Fibroblast of lung (primary cell): ENCODE results near the gene LIPM. TPM values are rescaled to one million over a fixed set of nuclear protein-coding genes. Genes with fewer than 3 reads are reported as not detected.

Experiments
- DNase-seq, 2 donors: peaks; one replicate each; pipeline versions ENCODE4 v3.0.0 to v3.0.0-alpha.2; 2010; ENCODE audit warnings: low read depth in 2 of 2
- H2AFZ ChIP-seq: 2 replicates; pipeline ENCODE4 v1.5.1; 2012; ENCODE audit warnings: low read length, control low read depth, inconsistent platforms
- H3K27ac ChIP-seq: 2 replicates; pipeline ENCODE4 v1.5.1; 2011; ENCODE audit warnings: low read length, control low read depth; ENCODE audit not compliant: insufficient read depth
- H3K27me3 ChIP-seq: 2 replicates; pipeline ENCODE4 v1.5.1; 2011; ENCODE audit warnings: mild to moderate bottlenecking, low read length; ENCODE audit not compliant: control insufficient read depth, insufficient read depth
- H3K36me3 ChIP-seq: 2 replicates; pipeline ENCODE4 v1.5.1; 2011; ENCODE audit warnings: low read length; ENCODE audit not compliant: control insufficient read depth, insufficient read depth
- H3K4me1 ChIP-seq: 2 replicates; pipeline ENCODE4 v1.5.1; 2011; ENCODE audit warnings: low read length; ENCODE audit not compliant: control insufficient read depth, insufficient read depth; ENCODE audit errors: extremely low read depth
- H3K4me2 ChIP-seq: 2 replicates; pipeline ENCODE4 v1.5.1; 2011; ENCODE audit warnings: low read length, control low read depth; ENCODE audit not compliant: insufficient read depth; ENCODE audit errors: extremely low read depth
- H3K4me3 ChIP-seq, 4 experiments: fragments of 200-600 bp in 1 of 4; sonication (generic) in 1 of 4; replicated peaks in 1 of 4; 2 replicates each; pipeline ENCODE4 v1.5.1; 2011 to 2016; ENCODE audit warnings: low read length in 4 of 4, low read depth in 3 of 4, mild to moderate bottlenecking in 3 of 4, control low read depth in 2 of 4, inconsistent platforms in 1 of 4, mixed read lengths in 1 of 4; ENCODE audit not compliant: insufficient read depth in 1 of 4; ENCODE audit errors: control extremely low read depth in 1 of 4
- H3K79me2 ChIP-seq: 2 replicates; pipeline ENCODE4 v1.5.1; 2012; ENCODE audit warnings: mild to moderate bottlenecking, low read length, inconsistent platforms; ENCODE audit not compliant: control insufficient read depth, insufficient read depth
- H3K9ac ChIP-seq: 2 replicates; pipeline ENCODE4 v1.5.1; 2011; ENCODE audit warnings: mild to moderate bottlenecking, low read length, control low read depth; ENCODE audit not compliant: insufficient read depth
- H3K9me3 ChIP-seq: 2 replicates; pipeline ENCODE4 v1.5.1; 2012; ENCODE audit warnings: low read depth, low read length; ENCODE audit not compliant: control insufficient read depth, insufficient read depth
- H4K20me1 ChIP-seq: 2 replicates; pipeline ENCODE4 v1.5.1; 2011; ENCODE audit warnings: low read length; ENCODE audit not compliant: control insufficient read depth, insufficient read depth; ENCODE audit errors: extremely low read depth
- EZH2 ChIP-seq: IDR thresholded peaks from 2 replicates; pipeline ENCODE4 v1.5.1; 2012; ENCODE audit warnings: low read length, control low read depth, mild to moderate bottlenecking; ENCODE audit errors: missing control alignments
- polyA plus RNA-seq, 2 donors: library from polyadenylated mRNA; depleted of rRNA in 1 of 2; stranded (reverse) in 1 of 2; unstranded in 1 of 2; fragments of >200 nt; gene quantifications; 2 replicates each; pipeline ENCODE4 v1.2.1, GENCODE V29; 2011 to 2012; ENCODE audit warnings: missing spikeins in 1 of 2
- total RNA-seq: library from RNA; depleted of rRNA; stranded (reverse); fragments of >200 nt; gene quantifications from 2 replicates; pipeline ENCODE4 v1.2.1, GENCODE V29; 2014
- TF ChIP-seq, protein P1 (sequence below), 2 donors: IDR thresholded peaks in 1 of 2; conservative IDR thresholded peaks in 1 of 2; 1 replicate in 1 of 2; 2 replicates in 1 of 2; pipeline ENCODE4 v1.5.1; 2011 to 2012; ENCODE audit warnings: low read length in 2 of 2, control low read depth in 1 of 2, inconsistent platforms in 1 of 2, low read depth in 1 of 2, mild to moderate bottlenecking in 1 of 2

LIPM gene
- total and polyA plus RNA-seq, 2 donors (not counting 1 experiment from before 2014, with no cell fraction given), result not detected

DNA sequence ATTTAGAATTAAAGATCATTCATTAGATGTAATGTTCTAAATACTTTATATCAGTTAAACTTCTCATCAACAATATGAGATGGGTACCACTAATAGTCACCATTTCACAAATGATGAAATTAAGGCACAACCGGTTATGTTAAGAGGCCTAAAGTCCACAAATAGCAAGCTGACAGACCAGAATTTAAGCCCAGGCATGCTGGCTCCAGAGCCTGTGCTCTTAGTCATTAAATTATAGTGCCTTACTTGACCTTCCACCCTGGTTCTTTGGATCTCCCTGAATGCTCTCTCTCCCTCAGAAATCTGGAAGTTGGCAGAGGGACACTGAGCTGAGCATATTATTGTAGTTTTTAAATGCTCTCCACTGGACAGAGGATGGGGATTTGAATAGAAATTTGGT, 39.1 kb upstream of the LIPM start:
- peak in 1 of 2 donors; percentile 5 for DNase-seq
- no peaks in the 10 kb centered on the region for H3K79me2 ChIP-seq
- no peak overlapping the region for H3K9ac ChIP-seq
- no peaks in the 10 kb centered on the region for H3K36me3 ChIP-seq
- no peak for TF ChIP-seq EZH2
- TF ChIP-seq, protein P1, sequence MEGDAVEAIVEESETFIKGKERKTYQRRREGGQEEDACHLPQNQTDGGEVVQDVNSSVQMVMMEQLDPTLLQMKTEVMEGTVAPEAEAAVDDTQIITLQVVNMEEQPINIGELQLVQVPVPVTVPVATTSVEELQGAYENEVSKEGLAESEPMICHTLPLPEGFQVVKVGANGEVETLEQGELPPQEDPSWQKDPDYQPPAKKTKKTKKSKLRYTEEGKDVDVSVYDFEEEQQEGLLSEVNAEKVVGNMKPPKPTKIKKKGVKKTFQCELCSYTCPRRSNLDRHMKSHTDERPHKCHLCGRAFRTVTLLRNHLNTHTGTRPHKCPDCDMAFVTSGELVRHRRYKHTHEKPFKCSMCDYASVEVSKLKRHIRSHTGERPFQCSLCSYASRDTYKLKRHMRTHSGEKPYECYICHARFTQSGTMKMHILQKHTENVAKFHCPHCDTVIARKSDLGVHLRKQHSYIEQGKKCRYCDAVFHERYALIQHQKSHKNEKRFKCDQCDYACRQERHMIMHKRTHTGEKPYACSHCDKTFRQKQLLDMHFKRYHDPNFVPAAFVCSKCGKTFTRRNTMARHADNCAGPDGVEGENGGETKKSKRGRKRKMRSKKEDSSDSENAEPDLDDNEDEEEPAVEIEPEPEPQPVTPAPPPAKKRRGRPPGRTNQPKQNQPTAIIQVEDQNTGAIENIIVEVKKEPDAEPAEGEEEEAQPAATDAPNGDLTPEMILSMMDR (conservative IDR thresholded peaks at IDR 0.05 in 1 of 2, IDR thresholded peaks at IDR 0.05 in 1 of 2; ENCODE audit: low read depth in 1 of 2, low read length in 2 of 2), result no peak
- H4K20me1 ChIP-seq, result no peaks in the 10 kb centered on the region
- H3K27ac ChIP-seq, result no peak overlapping the region
- H3K4me2 ChIP-seq, result no peak overlapping the region
- H2AFZ ChIP-seq, result no peak overlapping the region
- no peaks in the 10 kb centered on the region for H3K4me1 ChIP-seq
- H3K9me3 ChIP-seq, result no peaks in the 10 kb centered on the region
- no peaks in the 10 kb centered on the region for H3K27me3 ChIP-seq
- H3K4me3 ChIP-seq, result no peak overlapping the region

DNA sequence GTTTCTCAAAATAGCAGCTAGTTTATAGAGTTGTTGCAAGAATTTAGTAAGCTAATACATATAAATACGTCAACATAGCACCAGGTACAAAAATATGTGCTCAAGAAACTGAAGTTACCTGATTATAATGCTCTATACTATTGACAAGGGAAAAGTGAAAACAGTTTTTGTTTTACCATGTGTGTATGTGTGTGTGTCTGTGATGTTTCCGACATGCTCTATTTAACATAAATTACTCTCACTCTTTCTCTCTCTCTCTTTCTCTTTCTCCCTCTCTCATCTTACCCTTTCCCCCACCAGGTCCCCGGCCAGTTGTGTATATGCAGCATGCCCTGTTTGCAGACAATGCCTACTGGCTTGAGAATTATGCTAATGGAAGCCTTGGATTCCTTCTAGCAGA, 38.4 kb upstream of the LIPM start:
- Histone ChIP-seq H3K36me3 (no peaks in the 10 kb centered on the region), H3K9ac (no peak overlapping the region), H3K9me3 (no peaks in the 10 kb centered on the region), H3K4me2 (no peak overlapping the region), H3K4me3 (no peak overlapping the region), H3K27ac (no peak overlapping the region), H3K4me1 (no peaks in the 10 kb centered on the region), H3K27me3 (no peaks in the 10 kb centered on the region), H3K79me2 (no peaks in the 10 kb centered on the region), H2AFZ (no peak overlapping the region), H4K20me1 (no peaks in the 10 kb centered on the region)
- TF ChIP-seq, protein P1 (conservative IDR thresholded peaks at IDR 0.05 in 1 of 2, IDR thresholded peaks at IDR 0.05 in 1 of 2; ENCODE audit: low read depth in 1 of 2, low read length in 2 of 2), result no peak
- TF ChIP-seq EZH2, result no peak
- DNase-seq, result no peak

- no peak for DNase-seq
- Histone ChIP-seq H3K36me3 (no peaks in the 10 kb centered on the region), H4K20me1 (no peaks in the 10 kb centered on the region), H3K27me3 (no peaks in the 10 kb centered on the region), H2AFZ (no peak overlapping the region), H3K4me3 (no peak overlapping the region), H3K79me2 (no peaks in the 10 kb centered on the region), H3K4me2 (no peak overlapping the region), H3K9ac (no peak overlapping the region), H3K4me1 (no peaks in the 10 kb centered on the region), H3K9me3 (no peaks in the 10 kb centered on the region), H3K27ac (no peak overlapping the region)
- no peak for TF ChIP-seq EZH2
- TF ChIP-seq, protein P1 (conservative IDR thresholded peaks at IDR 0.05 in 1 of 2, IDR thresholded peaks at IDR 0.05 in 1 of 2; ENCODE audit: low read depth in 1 of 2, low read length in 2 of 2), result no peak
Observed at GRCh38 chr10:88765816-88766215, 36.7 kb upstream of the LIPM start.
